PC-9 (cell line): Measurements from ENCODE around the gene CHKA. TPM values are rescaled to one million over a fixed set of nuclear protein-coding genes. Genes with fewer than 3 reads are reported as not detected.
"Not testable (repeated sequence)": the region's sequence is repeated elsewhere in the genome, so short reads cannot be mapped to it uniquely, and the experiment has no call there.

Experiments
- BruUV-seq: library from RNA; stranded (reverse); fragments of 400-500 nt; replicated peaks from 2 replicates; lab custom pipeline; 2021; lab: Mats Ljungman, UMichigan
- CTCF ChIA-PET: fragments of 300-600 bp; sonication (Branson Sonifier 250); formaldehyde crosslinking; loops from one replicate; lab custom pipeline; 2022; ENCODE audit warnings: antibody characterized with exemption; lab: Charles Lee
- POLR2A ChIA-PET: fragments of 300-600 bp; sonication (Branson Sonifier 250); formaldehyde crosslinking; loops from one replicate; lab custom pipeline; 2022; ENCODE audit warnings: antibody characterized with exemption; ENCODE audit not compliant: unreplicated experiment; lab: Charles Lee
- DNase-seq, 2 experiments: peaks; one replicate each; pipeline versions ENCODE4 v3.0.0 to v3.0.0-alpha.2; 2015 to 2022; ENCODE audit warnings: mixed read lengths in 1 of 2
- H2AFZ ChIP-seq: fragments of 200-600 bp; sonication (generic); 2 replicates; pipeline ENCODE4 v1.8.1; 2017; ENCODE audit warnings: antibody characterized with exemption
- H3F3A ChIP-seq: fragments of 200-600 bp; sonication (generic); 2 replicates; pipeline ENCODE4 v1.8.1; 2017; ENCODE audit warnings: antibody characterized with exemption, mild to moderate bottlenecking, low read depth; ENCODE audit not compliant: insufficient read depth
- H3K27ac ChIP-seq: fragments of 200-600 bp; sonication (generic); 2 replicates; pipeline ENCODE4 v1.6.1; 2016; ENCODE audit warnings: mixed run types
- H3K27me3 ChIP-seq: fragments of 200-600 bp; sonication (generic); 2 replicates; pipeline ENCODE4 v1.6.1; 2016; ENCODE audit warnings: low read depth, mixed run types; ENCODE audit not compliant: insufficient read depth
- H3K36me3 ChIP-seq: fragments of 200-600 bp; sonication (generic); 2 replicates; pipeline ENCODE4 v1.6.1; 2016; ENCODE audit warnings: low read depth, mixed run types
- H3K4me1 ChIP-seq: fragments of 200-600 bp; sonication (generic); replicated peaks from 2 replicates; pipeline ENCODE4 v1.6.1; 2016; ENCODE audit warnings: mixed run types; ENCODE audit not compliant: insufficient read depth
- H3K4me2 ChIP-seq: fragments of 200-600 bp; sonication (generic); 2 replicates; pipeline ENCODE4 v1.6.1; 2017; ENCODE audit warnings: mixed run types
- H3K4me3 ChIP-seq: fragments of 200-600 bp; sonication (generic); 2 replicates; pipeline ENCODE4 v1.6.1; 2016; ENCODE audit warnings: mixed run types
- H3K79me2 ChIP-seq: fragments of 200-600 bp; sonication (generic); 2 replicates; pipeline ENCODE4 v1.6.1; 2017; ENCODE audit warnings: low read depth, mixed run types
- H3K9me2 ChIP-seq: fragments of 200-600 bp; sonication (generic); 2 replicates; pipeline ENCODE4 v1.8.1; 2017; ENCODE audit warnings: mild to moderate bottlenecking; ENCODE audit not compliant: insufficient read depth
- H3K9me3 ChIP-seq: fragments of 200-600 bp; sonication (generic); 2 replicates; pipeline ENCODE4 v1.8.1; 2016; ENCODE audit warnings: low read depth; ENCODE audit not compliant: insufficient read depth
- H4K20me1 ChIP-seq: fragments of 200-600 bp; sonication (generic); 2 replicates; pipeline ENCODE4 v1.8.1; 2017; ENCODE audit not compliant: insufficient read depth
- CTCF ChIP-seq: fragments of 200-600 bp; sonication (generic); conservative IDR thresholded peaks from 2 replicates; pipeline ENCODE4 v1.6.1; 2017; ENCODE audit warnings: mixed run types, antibody characterized with exemption, mild to moderate bottlenecking, moderate library complexity
- EZH2 ChIP-seq: fragments of 200-600 bp; sonication (generic); IDR thresholded peaks from 2 replicates; pipeline ENCODE4 v1.8.0; 2017; ENCODE audit warnings: antibody characterized with exemption, low read depth
- intact Hi-C: fragments of 100-400 bp; cut with micrococcal nuclease; formaldehyde crosslinking; loops from one replicate; pipeline ENCODE4 v1.10.0; 2022; ENCODE audit not compliant: unreplicated experiment
- total RNA-seq: library from RNA; stranded (reverse); gene quantifications from 2 replicates; pipeline ENCODE4 v1.2.3, GENCODE V29; 2021

The CHKA gene
- total RNA-seq, 1 experiment from 2014 or later: 90.5 TPM

- Histone ChIP-seq H4K20me1 (peaks cover 90% of the 10 kb centered on the region), H2AFZ (no peak overlapping the region), H3K4me1 (peaks cover 17% of the 10 kb centered on the region), H3K36me3 (peaks cover 17% of the 10 kb centered on the region; the same call in 1 of the 2 replicates), H3K27ac (peak overlapping the region; percentile 3; the same call in 1 of the 2 replicates), H3K4me3 (no peak overlapping the region), H3K79me2 (peaks cover 95% of the 10 kb centered on the region), H3K9me3 (no peaks in the 10 kb centered on the region), H3F3A (peaks cover 53% of the 10 kb centered on the region), H3K9me2 (no peaks in the 10 kb centered on the region), H3K27me3 (no peaks in the 10 kb centered on the region), H3K4me2 (no peak overlapping the region)
- no TSS peak for BruUV-seq
- ChIA-PET POLR2A (no interaction called here), CTCF (no interaction called here)
- no peak for DNase-seq
- TF ChIP-seq CTCF (no peak), EZH2 (no peak)
- intact Hi-C loops: no loop called here
Observed at GRCh38 chr11:68096962-68097361, 24.2 kb downstream of the CHKA start.

- TF ChIP-seq CTCF: no peak
- no peak for TF ChIP-seq EZH2
- Histone ChIP-seq H3K36me3 (peaks cover 32% of the 10 kb centered on the region; the same call in 1 of the 2 replicates), H3K4me1 (no peaks in the 10 kb centered on the region), H3K4me3 (no peak overlapping the region), H3F3A (peaks cover 62% of the 10 kb centered on the region), H3K79me2 (peaks cover 96% of the 10 kb centered on the region), H3K27ac (no peak overlapping the region), H4K20me1 (peaks cover 91% of the 10 kb centered on the region), H3K9me3 (no peaks in the 10 kb centered on the region), H3K27me3 (no peaks in the 10 kb centered on the region), H3K9me2 (no peaks in the 10 kb centered on the region), H2AFZ (no peak overlapping the region), H3K4me2 (no peak overlapping the region)
- no TSS peak for BruUV-seq
- DNase-seq: no peak
- ChIA-PET CTCF (no interaction called here), POLR2A (interaction anchor here (0.6 to 0.7 kb wide), 3 partner anchors 22 to 39 kb away, joined by 3 to 7 read pairs (median 3); no protein-coding TSS in a partner anchor)
- intact Hi-C loops: no loop called here
Observed at GRCh38 chr11:68093565-68093964, 27.6 kb downstream of the CHKA start.

DNA sequence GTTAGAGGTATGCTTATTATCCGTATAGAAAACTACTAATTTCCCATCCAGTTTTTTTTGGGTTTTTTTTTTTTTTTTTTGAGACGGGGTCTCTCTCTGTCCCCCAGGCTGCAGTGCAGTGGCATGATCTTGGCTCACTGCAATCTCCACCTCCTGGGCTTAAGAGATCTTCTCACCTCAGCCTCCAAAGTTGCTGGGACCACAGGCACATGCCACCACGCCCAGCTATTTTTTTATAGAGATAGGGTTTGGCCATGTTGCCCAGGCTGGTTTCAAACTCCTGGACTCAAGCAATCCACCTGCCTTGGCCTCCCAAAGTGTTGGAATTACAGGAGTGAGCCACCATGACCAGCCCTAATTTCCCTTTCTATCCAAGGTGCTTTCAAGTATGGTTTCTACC, 28.2 kb downstream of the CHKA start:
- TSS peak; percentile 27 for BruUV-seq
- H3K4me2 ChIP-seq, H3K9me2 ChIP-seq, H3K27ac ChIP-seq, H2AFZ ChIP-seq, H3K4me1 ChIP-seq, intact Hi-C loops, DNase-seq, H3K9me3 ChIP-seq, H3K4me3 ChIP-seq, CTCF ChIA-PET, H3K27me3 ChIP-seq: not testable (repeated sequence)
- peaks cover 90% of the 10 kb centered on the region for H4K20me1 ChIP-seq
- peaks cover 96% of the 10 kb centered on the region for H3K79me2 ChIP-seq
- POLR2A ChIA-PET: interaction anchor here (0.6 to 0.7 kb wide), 2 partner anchors 22 to 26 kb away, joined by 3 to 7 read pairs; no protein-coding TSS in a partner anchor
- H3K36me3 ChIP-seq: peaks cover 32% of the 10 kb centered on the region; the same call in 1 of the 2 replicates
- peaks cover 68% of the 10 kb centered on the region for H3F3A ChIP-seq
